DND-41 (cell line): ENCODE results near the gene ITGB2.

ENCODE experiments used
- EZH2 ChIP-seq: IDR thresholded peaks from 3 replicates; pipeline ENCODE4 v1.6.1; 2012; ENCODE audit warnings: borderline replicate concordance, low read depth, mild to moderate bottlenecking, moderate library complexity, low read length, inconsistent platforms; ENCODE audit not compliant: severe bottlenecking
- TF ChIP-seq, protein P1 (sequence below): IDR thresholded peaks from 2 replicates; pipeline ENCODE4 v1.5.1; 2012; ENCODE audit warnings: borderline replicate concordance, low read length, moderate library complexity, mild to moderate bottlenecking; ENCODE audit not compliant: poor library complexity, severe bottlenecking; ENCODE audit errors: extremely low read depth

DNA sequence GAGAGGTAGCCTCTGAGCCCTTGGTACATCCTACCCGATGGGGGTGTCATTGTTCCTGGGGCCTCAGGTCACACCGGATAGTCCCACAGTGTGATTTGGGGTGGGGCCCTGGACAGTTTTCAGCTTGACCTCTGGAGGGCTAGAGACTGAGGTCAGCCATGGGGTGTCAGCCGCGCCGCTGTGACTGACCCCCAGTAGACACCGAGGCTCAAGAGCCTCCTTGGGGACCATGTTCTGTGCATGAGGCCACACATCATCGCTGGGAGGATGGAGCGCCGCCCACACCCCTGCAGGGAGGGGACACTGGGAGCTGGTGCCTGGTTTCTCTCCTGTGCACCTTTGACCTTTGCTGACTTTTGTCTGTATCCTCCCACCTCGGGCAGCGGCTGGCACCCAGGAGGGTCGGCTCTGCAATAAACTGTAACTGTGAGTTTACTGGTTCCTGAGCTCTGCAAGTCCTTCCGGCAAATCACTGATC, 22.6 kb downstream of the ITGB2 start:
- TF ChIP-seq, protein P1, sequence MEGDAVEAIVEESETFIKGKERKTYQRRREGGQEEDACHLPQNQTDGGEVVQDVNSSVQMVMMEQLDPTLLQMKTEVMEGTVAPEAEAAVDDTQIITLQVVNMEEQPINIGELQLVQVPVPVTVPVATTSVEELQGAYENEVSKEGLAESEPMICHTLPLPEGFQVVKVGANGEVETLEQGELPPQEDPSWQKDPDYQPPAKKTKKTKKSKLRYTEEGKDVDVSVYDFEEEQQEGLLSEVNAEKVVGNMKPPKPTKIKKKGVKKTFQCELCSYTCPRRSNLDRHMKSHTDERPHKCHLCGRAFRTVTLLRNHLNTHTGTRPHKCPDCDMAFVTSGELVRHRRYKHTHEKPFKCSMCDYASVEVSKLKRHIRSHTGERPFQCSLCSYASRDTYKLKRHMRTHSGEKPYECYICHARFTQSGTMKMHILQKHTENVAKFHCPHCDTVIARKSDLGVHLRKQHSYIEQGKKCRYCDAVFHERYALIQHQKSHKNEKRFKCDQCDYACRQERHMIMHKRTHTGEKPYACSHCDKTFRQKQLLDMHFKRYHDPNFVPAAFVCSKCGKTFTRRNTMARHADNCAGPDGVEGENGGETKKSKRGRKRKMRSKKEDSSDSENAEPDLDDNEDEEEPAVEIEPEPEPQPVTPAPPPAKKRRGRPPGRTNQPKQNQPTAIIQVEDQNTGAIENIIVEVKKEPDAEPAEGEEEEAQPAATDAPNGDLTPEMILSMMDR: no peak
- TF ChIP-seq EZH2: no peak
